ENCODE data around the gene TTC4. TPM values are rescaled to one million over a fixed set of nuclear protein-coding genes. Genes with fewer than 3 reads are reported as not detected.

Gene TTC4
- polyA plus RNA-seq, 1 donor from 2014 or later = 21.7 TPM

GRCh38 chr1:54714881-54715492 is 674 bp upstream of the TTC4 start:
- Mint-ChIP-seq H3K27ac (peak overlapping the region in 2 of 3 donors; percentile 25 to 83), H3K27me3 (no peaks in the 10 kb centered on the region), H3K4me1 (peaks cover 13 to 24% (median 21%) of the 10 kb centered on the region in 3 donors), H3K36me3 (peaks cover 2% of the 10 kb centered on the region), H3K4me3 (peak overlapping the region; percentile 76 to 96 (median 92)), H3K9me3 (no peaks in the 10 kb centered on the region)

GRCh38 chr1:54716299-54717047 is 812 bp downstream of the TTC4 start:
- peaks cover 13 to 24% (median 22%) of the 10 kb centered on the region in 3 donors for H3K4me1 Mint-ChIP-seq
- peak overlapping the region; percentile 76 to 96 (median 92) for H3K4me3 Mint-ChIP-seq
- peak overlapping the region; percentile 79 to 85 (median 83) for H3K27ac Mint-ChIP-seq
- H3K36me3 Mint-ChIP-seq = peaks cover 7% of the 10 kb centered on the region
- no peaks in the 10 kb centered on the region for H3K9me3 Mint-ChIP-seq
- no peaks in the 10 kb centered on the region for H3K27me3 Mint-ChIP-seq

DNA sequence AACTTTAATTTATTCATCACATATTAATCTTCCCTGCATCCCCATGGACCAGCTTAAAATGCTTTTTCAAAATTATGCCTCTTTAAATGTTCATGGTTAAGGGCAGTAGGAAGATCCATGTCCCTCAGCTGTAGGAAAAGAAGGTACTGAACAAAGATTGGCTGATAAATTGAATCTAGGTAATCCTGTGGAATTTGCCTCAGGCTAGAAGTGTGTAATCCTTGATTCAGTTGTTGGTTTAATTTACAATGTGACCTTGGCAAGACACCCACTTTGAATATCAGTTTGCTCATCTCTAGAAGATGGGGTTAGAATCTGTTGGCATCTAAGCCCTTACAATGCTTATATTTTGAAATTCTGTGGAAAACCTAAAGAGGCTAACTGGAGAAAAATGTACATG is 6.1 kb downstream of the TTC4 start:
- no peak overlapping the region for H3K27ac Mint-ChIP-seq
- H3K9me3 Mint-ChIP-seq = peaks cover 1 to 9% (median 3%) of the 10 kb centered on the region in 3 donors
- H3K27me3 Mint-ChIP-seq = no peaks in the 10 kb centered on the region
- H3K4me1 Mint-ChIP-seq = peaks cover 2 to 14% (median 10%) of the 10 kb centered on the region in 3 donors
- no peak overlapping the region for H3K4me3 Mint-ChIP-seq
- H3K36me3 Mint-ChIP-seq = peaks cover 28% of the 10 kb centered on the region

DNA sequence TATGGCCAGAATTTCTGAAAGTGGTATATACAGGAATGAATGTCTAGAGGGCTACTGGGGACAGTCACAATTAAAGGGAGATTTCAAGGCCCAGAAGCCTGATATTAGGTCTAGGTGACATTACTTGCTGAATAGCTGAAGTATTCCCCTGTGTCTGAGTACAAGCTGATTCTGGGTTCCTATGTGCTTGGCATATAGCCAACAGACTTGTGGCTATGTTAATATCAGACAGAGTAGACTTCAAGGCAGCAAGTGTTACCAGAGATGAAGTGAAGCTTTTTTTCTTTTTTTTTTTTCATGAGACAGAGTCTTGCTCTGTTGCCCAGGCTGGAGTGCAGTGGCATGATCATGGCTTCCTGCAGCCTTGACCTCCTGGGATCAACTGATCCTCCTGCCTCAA is 8.3 kb downstream of the TTC4 start:
- H3K9me3 Mint-ChIP-seq = peaks cover 1 to 9% (median 3%) of the 10 kb centered on the region in 3 donors
- H3K4me1 Mint-ChIP-seq = peaks cover 2 to 6% (median 5%) of the 10 kb centered on the region in 3 donors
- H3K27me3 Mint-ChIP-seq = no peaks in the 10 kb centered on the region
- H3K4me3 Mint-ChIP-seq = no peak overlapping the region
- H3K27ac Mint-ChIP-seq = no peak overlapping the region
- peaks cover 34% of the 10 kb centered on the region for H3K36me3 Mint-ChIP-seq

- Mint-ChIP-seq H3K36me3 (peaks cover 32% of the 10 kb centered on the region), H3K4me1 (peaks cover 0 to 5% (median 2%) of the 10 kb centered on the region in 3 donors), H3K27ac (no peak overlapping the region), H3K9me3 (peaks cover 1 to 9% (median 3%) of the 10 kb centered on the region in 3 donors), H3K27me3 (no peaks in the 10 kb centered on the region), H3K4me3 (no peak overlapping the region)
Observed at GRCh38 chr1:54724771-54725170, 9.1 kb downstream of the TTC4 start.

- Mint-ChIP-seq H3K27ac (no peak overlapping the region), H3K36me3 (peaks cover 27% of the 10 kb centered on the region), H3K27me3 (no peaks in the 10 kb centered on the region), H3K9me3 (peaks cover 1 to 9% (median 3%) of the 10 kb centered on the region in 3 donors), H3K4me3 (no peak overlapping the region), H3K4me1 (peaks cover 0 to 5% (median 0%) of the 10 kb centered on the region in 3 donors)
Observed at GRCh38 chr1:54728027-54728426, 12.4 kb downstream of the TTC4 start.

DNA sequence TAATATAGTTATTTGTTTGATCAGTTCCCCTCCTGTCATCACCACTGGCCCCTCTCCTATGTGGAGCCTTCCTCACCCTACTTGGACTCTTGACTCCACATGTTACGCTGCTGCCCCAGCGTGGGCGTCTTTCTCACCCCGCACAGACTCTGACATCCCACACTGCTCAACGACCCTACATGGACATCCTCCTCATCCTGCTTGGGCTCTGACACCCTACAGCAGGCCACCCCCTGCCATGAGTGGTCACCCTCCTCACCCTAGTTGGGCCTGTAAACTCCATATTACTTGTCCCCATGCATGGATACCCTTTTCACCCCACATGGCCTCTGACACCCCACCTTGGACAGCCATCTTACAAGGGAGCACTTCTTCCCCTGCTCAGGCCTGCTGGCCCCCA is 21.0 kb downstream of the TTC4 start:
- H3K27me3 Mint-ChIP-seq = no peaks in the 10 kb centered on the region
- H3K27ac Mint-ChIP-seq = peak overlapping the region in 1 of 3 donors; percentile 6
- H3K4me3 Mint-ChIP-seq = no peak overlapping the region
- peaks cover 15% of the 10 kb centered on the region for H3K36me3 Mint-ChIP-seq
- no peaks in the 10 kb centered on the region for H3K4me1 Mint-ChIP-seq
- no peaks in the 10 kb centered on the region for H3K9me3 Mint-ChIP-seq

DNA sequence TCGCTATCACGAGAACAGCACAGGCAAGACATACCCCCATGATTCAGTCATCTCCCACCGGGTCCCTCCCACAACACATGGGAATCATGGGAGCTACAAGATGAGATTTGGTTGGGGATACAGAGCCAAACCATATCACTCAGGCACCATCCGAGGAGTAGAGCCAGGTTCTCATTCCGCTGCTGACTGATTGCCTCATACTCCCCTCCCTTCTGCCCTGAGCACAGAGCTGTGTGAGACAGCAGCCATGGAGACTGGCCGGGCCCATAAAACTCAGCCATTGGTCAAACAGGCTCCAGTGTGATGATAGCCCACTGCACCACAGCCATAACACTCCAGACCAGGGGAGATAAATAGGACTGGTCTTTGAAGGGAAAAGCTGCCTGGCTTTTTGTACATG is 22.6 kb downstream of the TTC4 start:
- no peaks in the 10 kb centered on the region for H3K4me1 Mint-ChIP-seq
- H3K36me3 Mint-ChIP-seq = peaks cover 16% of the 10 kb centered on the region
- no peaks in the 10 kb centered on the region for H3K9me3 Mint-ChIP-seq
- H3K4me3 Mint-ChIP-seq = no peak overlapping the region
- H3K27ac Mint-ChIP-seq = no peak overlapping the region
- no peaks in the 10 kb centered on the region for H3K27me3 Mint-ChIP-seq

DNA sequence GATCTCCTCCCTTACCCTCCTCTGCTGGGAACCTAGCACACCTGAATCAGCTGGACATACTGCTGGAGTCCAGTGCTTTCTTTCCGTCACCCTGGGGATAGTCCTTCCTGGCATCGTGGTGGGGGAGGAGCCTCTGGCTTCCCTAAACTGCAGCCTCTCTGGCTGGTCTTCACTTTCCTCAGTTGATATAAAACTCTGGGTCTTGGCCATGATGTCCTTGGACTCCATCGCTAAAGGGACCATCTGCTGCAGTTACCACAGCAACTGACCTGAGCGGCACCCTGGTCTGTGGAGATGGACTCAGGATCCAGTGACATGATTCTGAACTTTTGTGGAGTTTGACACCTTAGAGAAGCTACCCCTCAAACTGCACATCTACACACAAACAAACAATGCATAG is 25.9 kb downstream of the TTC4 start:
- H3K4me3 Mint-ChIP-seq = no peak overlapping the region
- peak overlapping the region in 1 of 3 donors; percentile 5 for H3K27ac Mint-ChIP-seq
- H3K9me3 Mint-ChIP-seq = no peaks in the 10 kb centered on the region
- H3K4me1 Mint-ChIP-seq = no peaks in the 10 kb centered on the region
- no peaks in the 10 kb centered on the region for H3K27me3 Mint-ChIP-seq
- H3K36me3 Mint-ChIP-seq = peaks cover 16% of the 10 kb centered on the region

DNA sequence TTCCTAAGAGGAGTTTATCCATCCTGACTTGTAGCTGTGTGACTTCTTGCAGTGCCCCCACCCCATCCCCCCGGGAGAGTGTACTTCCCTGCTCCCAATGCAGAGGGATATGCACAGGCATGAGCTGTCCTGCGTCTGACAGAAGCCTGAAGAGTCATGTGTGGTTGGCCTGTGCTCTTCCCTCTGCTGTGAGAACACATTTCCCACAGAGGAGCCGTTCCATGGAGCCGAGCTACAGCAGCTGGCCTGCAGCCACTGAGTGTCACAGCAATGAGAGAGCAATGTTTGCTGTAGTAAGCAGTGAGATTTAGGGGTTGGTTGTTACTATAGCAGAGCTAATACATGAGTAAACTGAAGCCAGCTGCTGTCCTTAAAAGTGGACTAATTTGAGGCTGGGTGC is 26.6 kb downstream of the TTC4 start:
- H3K27me3 Mint-ChIP-seq = no peaks in the 10 kb centered on the region
- H3K36me3 Mint-ChIP-seq = peaks cover 9% of the 10 kb centered on the region
- no peaks in the 10 kb centered on the region for H3K4me1 Mint-ChIP-seq
- no peak overlapping the region for H3K4me3 Mint-ChIP-seq
- H3K27ac Mint-ChIP-seq = no peak overlapping the region
- H3K9me3 Mint-ChIP-seq = no peaks in the 10 kb centered on the region

GRCh38 chr1:54743416-54744226 is 28.0 kb downstream of the TTC4 start:
- peaks cover 9% of the 10 kb centered on the region for H3K36me3 Mint-ChIP-seq
- no peaks in the 10 kb centered on the region for H3K9me3 Mint-ChIP-seq
- H3K4me3 Mint-ChIP-seq = no peak overlapping the region
- no peaks in the 10 kb centered on the region for H3K4me1 Mint-ChIP-seq
- H3K27me3 Mint-ChIP-seq = no peaks in the 10 kb centered on the region
- H3K27ac Mint-ChIP-seq = no peak overlapping the region

DNA sequence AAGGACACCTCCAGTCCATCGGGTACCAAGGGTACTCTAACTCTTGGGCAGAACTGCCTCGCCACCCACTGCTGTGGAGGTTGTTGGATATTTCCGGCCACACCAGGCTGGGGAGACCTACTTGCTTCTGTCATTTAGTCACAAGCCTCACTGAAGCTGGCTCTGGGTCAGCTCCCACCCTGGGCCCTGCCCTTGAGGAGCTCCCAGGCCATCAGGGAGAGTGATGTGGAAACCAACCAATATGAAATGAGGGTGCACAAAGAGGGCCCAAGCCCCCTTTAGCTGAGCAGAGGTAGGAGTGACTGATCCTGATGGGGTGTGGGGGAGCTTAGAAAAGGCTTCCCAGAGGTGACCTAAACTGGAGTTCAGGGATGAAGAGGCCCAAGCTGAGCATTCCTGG is 29.0 kb downstream of the TTC4 start:
- Mint-ChIP-seq H3K36me3 (peaks cover 9% of the 10 kb centered on the region), H3K4me3 (no peak overlapping the region), H3K4me1 (no peaks in the 10 kb centered on the region), H3K27me3 (no peaks in the 10 kb centered on the region), H3K27ac (no peak overlapping the region), H3K9me3 (no peaks in the 10 kb centered on the region)

GRCh38 chr1:54745274-54745673 is 29.6 kb downstream of the TTC4 start:
- no peaks in the 10 kb centered on the region for H3K9me3 Mint-ChIP-seq
- no peaks in the 10 kb centered on the region for H3K27me3 Mint-ChIP-seq
- no peak overlapping the region for H3K27ac Mint-ChIP-seq
- peaks cover 8% of the 10 kb centered on the region for H3K36me3 Mint-ChIP-seq
- H3K4me3 Mint-ChIP-seq = peak overlapping the region in 1 of 4 donors; percentile 56
- no peaks in the 10 kb centered on the region for H3K4me1 Mint-ChIP-seq

DNA sequence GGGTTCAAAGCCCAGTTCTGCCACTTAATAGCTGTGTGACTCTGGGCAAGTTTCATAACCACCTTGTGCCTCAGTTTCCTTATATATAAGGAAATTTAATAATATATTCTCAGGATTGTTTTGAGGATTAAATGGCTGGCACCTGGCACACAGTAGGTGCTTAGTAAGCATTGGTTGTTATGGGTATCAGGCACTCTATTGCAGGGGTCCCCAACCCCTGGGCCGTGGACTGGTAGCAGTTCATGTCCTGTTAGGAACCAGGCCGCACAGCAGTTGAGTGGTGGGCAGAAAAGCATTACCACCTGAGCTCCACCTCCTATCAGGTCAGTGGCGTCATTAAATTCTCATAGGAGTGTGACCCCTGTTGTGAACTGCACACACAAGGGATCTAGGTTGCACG is 30.2 kb downstream of the TTC4 start:
- H3K9me3 Mint-ChIP-seq = no peaks in the 10 kb centered on the region
- H3K4me3 Mint-ChIP-seq = no peak overlapping the region
- no peak overlapping the region for H3K27ac Mint-ChIP-seq
- no peaks in the 10 kb centered on the region for H3K27me3 Mint-ChIP-seq
- peaks cover 7% of the 10 kb centered on the region for H3K36me3 Mint-ChIP-seq
- no peaks in the 10 kb centered on the region for H3K4me1 Mint-ChIP-seq

- Mint-ChIP-seq H3K4me3 (no peak overlapping the region), H3K27me3 (no peaks in the 10 kb centered on the region), H3K36me3 (peaks cover 2% of the 10 kb centered on the region), H3K4me1 (no peaks in the 10 kb centered on the region), H3K9me3 (no peaks in the 10 kb centered on the region), H3K27ac (no peak overlapping the region)
Observed at GRCh38 chr1:54748094-54748835, 32.6 kb downstream of the TTC4 start.

All from IgD-negative memory B cell (primary cell).